Astrocyte (in vitro differentiated cells and primary cell): ENCODE results near the gene SGCA. TPM values are rescaled to one million over a fixed set of nuclear protein-coding genes. Genes with fewer than 3 reads are reported as not detected.
A peak's percentile ranks its signal among the peaks of the same experiment; 100 is the strongest.

ENCODE experiments used
- DNase-seq: peaks from one replicate; pipeline ENCODE4 v3.0.0-alpha.2; 2010; ENCODE audit warnings: low read depth
- FAIRE-seq: peaks from 2 replicates; lab custom pipeline; 2011; peaks lifted over from hg19 to GRCh38; lab: Jason Lieb, UNC
- H2AFZ ChIP-seq: 2 replicates; pipeline ENCODE4 v1.6.0; 2012; ENCODE audit warnings: low read depth, low read length, inconsistent platforms
- H3K27ac ChIP-seq: 2 replicates; pipeline ENCODE4 v1.5.1; 2011; ENCODE audit warnings: low read depth, low read length, inconsistent platforms
- H3K27me3 ChIP-seq: 2 replicates; pipeline ENCODE4 v1.6.0; 2011; ENCODE audit warnings: low read length, inconsistent platforms; ENCODE audit not compliant: insufficient read depth
- H3K36me3 ChIP-seq: 2 replicates; pipeline ENCODE4 v1.5.1; 2011; ENCODE audit warnings: low read length, inconsistent platforms; ENCODE audit not compliant: insufficient read depth
- H3K4me1 ChIP-seq: 2 replicates; pipeline ENCODE4 v1.5.1; 2011; ENCODE audit warnings: low read length, inconsistent platforms; ENCODE audit not compliant: insufficient read depth
- H3K4me2 ChIP-seq: 2 replicates; pipeline ENCODE4 v1.6.0; 2012; ENCODE audit warnings: low read length, inconsistent platforms
- H3K4me3 ChIP-seq: 2 replicates; pipeline ENCODE4 v1.5.1; 2011; ENCODE audit warnings: low read depth, mild to moderate bottlenecking, low read length, inconsistent platforms; ENCODE audit not compliant: insufficient read depth
- H3K79me2 ChIP-seq: 2 replicates; pipeline ENCODE4 v1.6.0; 2012; ENCODE audit warnings: mild to moderate bottlenecking, low read length, inconsistent platforms; ENCODE audit not compliant: insufficient read depth
- H3K9ac ChIP-seq: 2 replicates; pipeline ENCODE4 v1.6.0; 2012; ENCODE audit warnings: mild to moderate bottlenecking, low read length, inconsistent platforms
- H3K9me3 ChIP-seq: 2 replicates; pipeline ENCODE4 v1.5.1; 2012; ENCODE audit warnings: low read depth, mild to moderate bottlenecking, low read length, inconsistent platforms; ENCODE audit not compliant: insufficient read depth
- H4K20me1 ChIP-seq: 2 replicates; pipeline ENCODE4 v1.6.0; 2012; ENCODE audit warnings: low read length, inconsistent platforms; ENCODE audit not compliant: insufficient read depth
- H3K27ac Mint-ChIP-seq: one replicate; pipeline ENCODE4 v1.8.0; 2021; ENCODE audit warnings: mild to moderate bottlenecking, mixed read lengths; ENCODE audit not compliant: unreplicated experiment
- H3K27me3 Mint-ChIP-seq: one replicate; pipeline ENCODE4 v1.8.0; 2021; ENCODE audit warnings: low read depth, mixed read lengths; ENCODE audit not compliant: unreplicated experiment
- H3K36me3 Mint-ChIP-seq: one replicate; pipeline ENCODE4 v1.8.0; 2021; ENCODE audit warnings: low read depth, mixed read lengths; ENCODE audit not compliant: unreplicated experiment
- H3K4me1 Mint-ChIP-seq: one replicate; pipeline ENCODE4 v1.8.0; 2021; ENCODE audit warnings: low read depth, mixed read lengths; ENCODE audit not compliant: unreplicated experiment
- H3K4me3 Mint-ChIP-seq: one replicate; pipeline ENCODE4 v1.8.0; 2021; ENCODE audit warnings: mild to moderate bottlenecking, moderate library complexity, mixed read lengths; ENCODE audit not compliant: unreplicated experiment
- H3K9me3 Mint-ChIP-seq: one replicate; pipeline ENCODE4 v1.8.0; 2021; ENCODE audit warnings: mild to moderate bottlenecking, mixed read lengths; ENCODE audit not compliant: unreplicated experiment
- CTCF ChIP-seq: IDR thresholded peaks from 2 replicates; pipeline ENCODE4 v1.5.1; 2011; ENCODE audit warnings: low read depth, mild to moderate bottlenecking, inconsistent platforms, low read length, moderate library complexity; ENCODE audit not compliant: insufficient read depth
- EZH2 ChIP-seq: IDR thresholded peaks from 2 replicates; pipeline ENCODE4 v1.6.1; 2012; ENCODE audit warnings: mild to moderate bottlenecking, low read length, inconsistent platforms; ENCODE audit not compliant: insufficient read depth
- total RNA-seq: library from RNA; stranded (reverse); gene quantifications from 2 replicates; pipeline ENCODE4 v1.2.1, GENCODE V29; 2021

The SGCA gene
- total RNA-seq, 1 donor from 2014 or later: 0.32 TPM

- peak overlapping the region; percentile 57 for H3K4me3 Mint-ChIP-seq
- H3K27ac ChIP-seq: peak overlapping the region; percentile 79
- peaks cover 31% of the 10 kb centered on the region for H3K36me3 Mint-ChIP-seq
Observed at GRCh38 chr17:50188921-50189549, 23.2 kb downstream of the SGCA start.

GRCh38 chr17:50189550-50190292, 23.9 kb downstream of the SGCA start:
- TF ChIP-seq EZH2 (no peak), CTCF (no peak)
- peaks cover 99% of the 10 kb centered on the region for H4K20me1 ChIP-seq
- peaks cover 59% of the 10 kb centered on the region for H3K79me2 ChIP-seq
- peak overlapping the region; percentile 61 for H3K9ac ChIP-seq
- no peak overlapping the region for H2AFZ ChIP-seq
- no peak overlapping the region for H3K4me3 ChIP-seq
- FAIRE-seq: no peak
- H3K9me3 ChIP-seq: no peaks in the 10 kb centered on the region
- peaks cover 31% of the 10 kb centered on the region for H3K36me3 Mint-ChIP-seq
- peak overlapping the region; percentile 64 for H3K4me3 Mint-ChIP-seq
- H3K27ac ChIP-seq: peak overlapping the region; percentile 79
- peak; percentile 60 for DNase-seq
- H3K27ac Mint-ChIP-seq: peak overlapping the region; percentile 89
- no peaks in the 10 kb centered on the region for H3K27me3 ChIP-seq
- H3K4me2 ChIP-seq: peak overlapping the region; percentile 32
- H3K36me3 ChIP-seq: peaks cover 86% of the 10 kb centered on the region
- H3K4me1 Mint-ChIP-seq: peaks cover 54% of the 10 kb centered on the region
- no peaks in the 10 kb centered on the region for H3K27me3 Mint-ChIP-seq
- H3K4me1 ChIP-seq: peaks cover 79% of the 10 kb centered on the region
- no peaks in the 10 kb centered on the region for H3K9me3 Mint-ChIP-seq

More at GRCh38 chr17:50188921-50189549, 23.2 kb downstream of the SGCA start:
- Histone ChIP-seq H3K9ac (peak overlapping the region; percentile 61), H3K27me3 (no peaks in the 10 kb centered on the region), H3K79me2 (peaks cover 52% of the 10 kb centered on the region), H3K4me2 (peak overlapping the region; percentile 32), H2AFZ (no peak overlapping the region), H3K4me1 (peaks cover 74% of the 10 kb centered on the region), H3K36me3 (peaks cover 83% of the 10 kb centered on the region), H3K4me3 (no peak overlapping the region), H3K9me3 (no peaks in the 10 kb centered on the region), H4K20me1 (peaks cover 97% of the 10 kb centered on the region)
- no peak for FAIRE-seq
- no peak for TF ChIP-seq CTCF
- TF ChIP-seq EZH2: no peak
- Mint-ChIP-seq H3K27ac (peak overlapping the region; percentile 94), H3K9me3 (no peaks in the 10 kb centered on the region), H3K27me3 (no peaks in the 10 kb centered on the region), H3K4me1 (peaks cover 52% of the 10 kb centered on the region)
- DNase-seq: peak; percentile 60

- Histone ChIP-seq H2AFZ (no peak overlapping the region), H3K36me3 (peaks cover 88% of the 10 kb centered on the region), H3K4me1 (peaks cover 82% of the 10 kb centered on the region), H3K4me2 (peak overlapping the region; percentile 32), H3K27ac (peak overlapping the region; percentile 79), H3K4me3 (no peak overlapping the region), H3K79me2 (peaks cover 65% of the 10 kb centered on the region), H3K27me3 (no peaks in the 10 kb centered on the region), H3K9ac (peak overlapping the region; percentile 61), H3K9me3 (no peaks in the 10 kb centered on the region), H4K20me1 (peaks cover 99% of the 10 kb centered on the region)
- peak overlapping the region; percentile 97 for H3K27ac Mint-ChIP-seq
- H3K4me1 Mint-ChIP-seq: peaks cover 54% of the 10 kb centered on the region
- FAIRE-seq: no peak
- H3K4me3 Mint-ChIP-seq: peak overlapping the region; percentile 54
- no peak for TF ChIP-seq EZH2
- no peak for DNase-seq
- no peaks in the 10 kb centered on the region for H3K9me3 Mint-ChIP-seq
- peaks cover 30% of the 10 kb centered on the region for H3K36me3 Mint-ChIP-seq
- H3K27me3 Mint-ChIP-seq: no peaks in the 10 kb centered on the region
Observed at GRCh38 chr17:50190293-50190602, 24.4 kb downstream of the SGCA start.
